EL (cell line): ENCODE results near the gene OTOP3.
"Not testable (repeated sequence)": the region's sequence is repeated elsewhere in the genome, so short reads cannot be mapped to it uniquely, and the experiment has no call there.

Source experiments
- DNase-seq: peaks from one replicate; pipeline ENCODE4 v3.0.0-alpha.2; 2016

The OTOP3 gene

DNA sequence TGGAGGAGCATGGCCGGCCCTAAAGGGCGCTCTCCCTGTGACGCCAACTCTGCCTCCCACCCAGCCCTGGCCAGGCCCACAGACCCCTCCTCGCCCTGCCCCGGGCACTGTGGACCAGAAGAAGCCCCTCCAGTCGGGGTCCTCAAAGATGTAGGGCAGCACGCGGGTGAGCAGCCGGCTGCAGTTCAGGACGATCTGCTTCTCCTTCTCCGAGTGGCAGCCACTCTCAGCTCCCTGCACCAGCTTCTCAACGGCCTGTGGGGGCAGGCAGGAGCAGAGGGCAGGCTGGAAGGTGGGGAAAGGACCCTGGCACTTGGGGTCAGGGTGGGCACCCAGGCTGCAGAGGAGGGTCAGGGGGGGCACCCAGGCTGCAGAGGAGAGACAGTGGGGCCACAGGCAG lies 28.0 kb downstream of the OTOP3 start:
- DNase-seq, result no peak

DNA sequence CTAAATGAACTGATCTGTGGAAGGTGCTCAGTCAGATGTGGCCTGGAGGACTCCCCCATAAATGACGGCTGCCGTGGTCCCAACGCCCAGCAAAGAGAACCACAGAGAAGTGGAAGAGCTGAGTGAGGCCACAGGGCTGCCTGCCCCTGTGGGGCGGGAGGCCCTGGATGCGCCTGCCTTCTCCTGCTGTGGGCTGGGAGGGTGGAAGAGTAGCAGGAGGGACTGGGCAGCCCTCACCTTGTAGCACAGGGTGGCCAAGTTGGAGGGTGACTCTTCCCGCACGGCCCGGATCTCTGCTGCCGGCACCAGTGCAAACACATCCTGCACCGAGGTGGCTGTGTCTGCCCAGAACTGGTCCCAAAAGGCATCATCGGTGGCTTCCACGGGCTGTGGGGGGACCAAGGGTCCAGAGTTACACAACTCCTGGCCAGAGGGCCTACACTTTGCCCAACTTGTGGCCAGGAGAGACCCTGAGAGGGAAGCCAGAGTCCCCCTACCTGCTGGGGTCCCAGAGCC lies 28.6 kb downstream of the OTOP3 start:
- DNase-seq, result no peak

DNA sequence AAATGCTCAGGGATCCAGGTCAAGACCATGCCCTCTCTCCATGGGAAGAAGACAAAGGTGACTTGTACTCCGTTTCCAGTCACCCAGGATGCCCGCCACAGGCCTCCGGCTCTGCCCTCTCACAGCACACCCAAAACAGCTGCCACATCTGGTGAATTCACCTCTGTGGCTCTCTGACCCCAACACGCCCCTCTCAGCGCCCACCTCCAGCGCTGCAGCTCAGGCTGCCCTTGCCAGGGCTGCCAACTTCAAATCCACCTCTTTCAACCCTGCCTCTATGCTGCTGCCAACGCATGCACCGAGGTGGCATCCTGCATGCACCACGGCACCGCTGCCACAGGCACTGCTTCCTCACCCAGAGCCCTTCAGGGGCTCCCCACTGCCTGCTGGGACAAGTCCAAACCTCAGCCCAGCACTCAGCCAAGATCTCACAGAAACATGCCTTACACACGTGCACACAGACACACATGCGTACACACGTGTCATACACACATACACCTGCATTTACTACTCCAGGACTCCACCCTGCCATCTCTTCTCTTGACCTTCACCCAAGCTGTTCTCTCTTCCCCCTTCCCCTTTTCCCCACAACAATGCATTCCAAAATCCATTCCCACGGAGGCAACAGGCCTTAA lies 29.4 kb downstream of the OTOP3 start:
- no peak for DNase-seq

DNA sequence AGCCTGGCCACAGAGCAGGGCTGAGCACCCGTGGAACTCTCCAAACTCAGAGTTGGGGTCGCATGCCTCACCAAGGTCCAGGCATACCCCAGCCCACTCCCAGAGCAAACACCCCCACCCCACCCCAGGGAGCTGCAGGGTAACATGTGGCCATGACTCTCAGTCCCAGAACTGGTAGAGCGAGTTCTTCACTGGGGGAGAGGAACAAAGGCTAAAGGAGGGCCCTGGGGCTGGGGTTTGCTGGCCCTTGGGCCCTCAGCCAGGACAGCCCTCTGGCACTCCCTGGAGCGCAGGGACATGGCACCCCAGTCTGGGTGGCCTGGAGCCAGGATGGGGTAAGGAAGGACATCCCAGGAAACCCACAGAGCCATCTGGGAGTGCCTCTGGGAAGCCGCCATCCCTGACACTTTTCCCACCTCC lies 32.7 kb downstream of the OTOP3 start:
- DNase-seq, result no peak

DNA sequence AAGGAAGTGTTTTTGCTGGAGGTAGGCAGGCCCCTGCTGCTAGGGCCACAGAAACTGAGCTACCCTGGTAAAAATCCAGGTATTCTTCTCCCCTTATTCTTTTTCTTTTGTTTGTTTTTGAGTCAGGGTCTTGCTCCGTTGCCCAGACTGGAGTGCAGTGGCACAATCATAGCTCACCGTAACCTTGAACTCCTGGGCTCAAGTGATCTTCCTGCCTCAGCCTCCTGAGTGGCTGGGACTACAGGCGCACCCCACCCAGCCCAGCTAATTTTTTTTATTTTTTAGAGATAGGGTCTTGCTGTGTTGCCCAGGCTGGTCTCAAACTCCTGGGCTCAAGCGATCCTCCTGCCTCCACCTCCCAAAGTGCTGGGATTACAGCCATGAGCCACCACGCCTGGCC lies 33.8 kb downstream of the OTOP3 start:
- DNase-seq, result not testable (repeated sequence)

DNA sequence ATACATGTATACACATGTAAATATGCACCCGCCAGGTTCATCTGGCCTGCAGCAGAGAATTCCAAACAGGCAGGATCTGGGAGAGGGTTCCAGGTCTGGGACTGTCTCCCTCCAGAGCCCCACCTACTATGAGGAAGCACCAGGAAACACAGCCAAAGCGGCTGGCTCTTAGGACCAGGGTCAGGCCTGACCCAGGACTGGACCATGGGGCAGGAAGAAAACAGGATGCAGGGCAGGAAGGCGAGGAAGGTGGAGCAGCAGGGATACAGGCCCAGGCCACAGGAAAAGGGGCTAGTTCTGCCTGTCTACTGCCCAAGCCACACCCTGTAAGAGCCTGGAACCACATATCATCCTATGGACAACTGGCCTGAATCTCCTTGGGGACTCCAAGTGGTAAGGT lies 34.7 kb downstream of the OTOP3 start:
- no peak for DNase-seq

DNA sequence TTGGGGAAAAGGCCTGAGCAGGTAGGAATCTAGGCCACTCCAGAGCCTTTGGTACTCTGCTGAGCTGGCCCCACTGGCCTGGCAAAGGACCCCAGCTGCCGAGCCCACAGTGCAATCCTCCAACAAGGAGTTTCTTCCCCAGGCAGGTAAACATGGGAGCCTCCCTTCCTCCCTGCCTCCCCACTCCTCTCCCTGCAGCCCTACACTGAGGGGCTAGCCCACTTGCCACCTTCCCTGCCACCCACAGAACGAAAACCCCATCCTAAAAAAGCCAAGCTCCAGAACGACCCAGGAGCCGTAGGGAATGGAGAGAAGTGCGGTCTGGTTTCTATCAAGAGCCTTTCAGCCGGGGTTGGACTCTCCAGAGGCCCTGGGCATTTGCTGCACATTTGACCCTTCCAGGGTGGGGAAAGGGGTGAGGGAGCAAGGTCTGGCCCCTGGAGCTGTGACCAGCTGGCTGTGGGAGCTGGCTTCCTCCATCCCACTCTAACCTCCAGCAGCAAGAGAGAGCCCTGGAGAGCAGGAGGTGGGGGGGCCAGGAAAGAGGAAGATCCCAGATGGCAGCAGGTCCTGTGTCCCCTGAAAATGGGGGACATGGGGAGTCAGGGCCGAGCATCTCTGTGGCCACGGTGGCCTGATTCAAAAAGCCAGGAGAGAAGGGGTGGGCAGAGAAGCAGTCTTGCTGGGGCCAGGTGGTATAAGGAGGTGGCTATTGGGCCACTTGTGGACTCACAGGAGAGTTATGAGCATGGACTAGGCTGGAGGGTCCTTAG lies 35.6 kb downstream of the OTOP3 start:
- no peak for DNase-seq

DNA sequence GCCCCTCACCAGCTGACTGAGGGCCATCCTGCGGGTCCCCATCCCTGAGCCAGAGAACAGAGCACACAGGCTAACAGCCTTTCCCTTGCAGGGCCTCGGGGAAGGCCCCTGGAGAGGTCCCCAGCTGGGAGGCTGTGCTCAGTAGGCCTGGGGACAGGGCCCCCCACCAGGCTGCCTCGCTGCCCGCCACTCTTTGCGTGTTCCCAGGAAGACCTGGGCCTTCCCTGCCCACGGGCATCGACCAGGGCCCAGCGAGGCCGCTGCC lies 36.1 kb downstream of the OTOP3 start:
- DNase-seq, result no peak

DNA sequence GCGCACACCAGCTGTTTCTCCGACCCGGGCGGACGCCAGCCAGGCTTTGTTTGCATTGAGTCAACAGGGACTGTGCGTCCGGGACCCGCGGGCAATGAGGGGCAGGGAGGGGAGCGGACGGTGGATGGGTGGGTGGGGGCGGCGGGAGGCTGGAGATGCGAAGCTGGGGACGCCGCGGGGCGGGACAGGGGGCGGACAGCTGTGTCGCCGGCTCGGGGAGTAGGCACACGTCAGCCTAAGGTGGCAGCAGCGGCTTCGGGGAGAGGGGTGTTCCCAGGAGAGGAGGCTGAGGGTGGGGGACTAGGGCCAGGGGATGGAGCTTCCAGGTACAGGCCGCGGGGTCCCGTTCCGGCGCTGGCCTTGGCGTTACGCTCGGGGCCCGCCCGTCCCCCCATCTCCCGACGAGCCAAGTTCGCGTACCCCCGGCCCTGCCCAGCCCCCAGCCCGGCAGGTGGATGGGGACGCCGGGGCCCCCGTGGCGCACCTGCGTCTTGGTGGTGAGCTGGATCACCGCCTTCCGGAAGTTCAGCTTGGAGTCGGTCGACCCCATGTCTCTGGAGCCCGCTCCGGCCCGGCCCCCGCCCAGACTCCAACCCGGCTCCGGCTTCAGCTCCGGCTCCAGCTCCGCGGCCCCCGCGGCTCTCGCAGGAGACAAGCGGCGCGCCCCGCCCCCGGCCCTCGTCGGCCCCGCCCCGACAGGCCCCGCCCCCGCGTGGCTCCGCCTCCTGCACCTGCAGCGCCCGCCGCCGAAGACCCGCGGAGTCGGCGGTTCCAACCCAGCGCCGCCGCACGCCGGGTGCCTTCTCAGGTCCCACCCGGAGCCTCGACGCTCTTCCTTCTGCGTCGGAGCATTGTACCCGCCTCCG lies 36.6 kb downstream of the OTOP3 start, which contains the start of gene HID1:
HID1 (minus strand) TSS at position 653 of the 866 bp plus-strand sequence; CDS start at position 550, 103 bp downstream.
- DNase-seq, result peak; percentile 48

DNA sequence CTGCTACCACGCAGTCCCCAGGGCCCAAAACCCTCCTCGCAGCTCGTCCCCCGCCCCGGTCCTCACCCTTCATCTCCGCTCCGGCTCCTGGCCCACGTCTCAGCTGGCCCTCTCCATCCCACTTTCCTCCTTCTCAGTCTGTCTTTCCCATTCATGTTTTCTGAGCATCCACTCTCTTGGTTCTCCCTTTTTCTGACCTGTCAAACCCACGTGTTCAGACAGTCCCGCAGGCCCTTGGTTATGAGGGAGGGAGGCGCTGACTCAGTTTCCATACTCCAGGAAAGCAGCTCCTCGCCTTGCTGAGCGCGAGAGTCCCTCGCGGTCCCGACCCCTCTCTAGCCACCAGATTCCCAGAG lies 37.3 kb downstream of the OTOP3 start:
- no peak for DNase-seq

DNA sequence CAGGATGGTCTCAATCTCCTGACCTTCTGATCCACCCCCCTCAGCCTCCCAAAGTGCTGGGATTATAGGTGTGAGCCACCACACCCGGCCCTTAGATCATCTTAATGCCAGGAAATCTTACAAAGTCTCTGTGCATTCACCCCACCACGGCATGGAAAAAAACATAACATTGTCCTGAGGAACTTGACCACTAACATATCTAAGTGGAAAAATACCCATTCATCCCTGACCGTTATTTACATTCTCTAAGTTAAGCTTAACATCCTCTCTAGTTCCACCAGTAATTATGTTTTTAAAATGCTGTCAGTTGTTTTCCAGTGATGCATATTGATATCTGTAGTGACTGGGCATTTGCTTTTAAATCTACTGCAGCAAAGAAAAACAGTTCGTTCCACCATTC lies 40.2 kb downstream of the OTOP3 start:
- DNase-seq, result no peak

DNA sequence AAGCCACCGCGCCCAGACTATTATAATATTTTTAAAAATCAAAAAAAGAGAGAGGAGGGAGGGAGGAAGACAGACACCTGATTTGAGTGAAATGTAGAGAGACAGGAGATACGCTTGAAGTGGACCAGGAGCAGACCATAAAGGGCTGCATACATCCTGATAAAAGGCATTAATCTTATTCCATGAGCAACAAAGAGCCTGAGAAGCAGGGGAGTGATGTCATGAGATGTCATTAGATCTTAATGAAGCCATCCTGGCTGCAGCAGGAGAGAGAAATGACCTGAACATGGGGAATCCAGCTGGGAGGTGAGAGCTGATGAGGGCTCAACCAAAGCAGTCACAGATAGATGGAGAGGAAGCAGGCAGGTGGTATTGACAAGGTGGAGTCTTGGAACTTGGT lies 42.1 kb downstream of the OTOP3 start:
- DNase-seq, result no peak

DNA sequence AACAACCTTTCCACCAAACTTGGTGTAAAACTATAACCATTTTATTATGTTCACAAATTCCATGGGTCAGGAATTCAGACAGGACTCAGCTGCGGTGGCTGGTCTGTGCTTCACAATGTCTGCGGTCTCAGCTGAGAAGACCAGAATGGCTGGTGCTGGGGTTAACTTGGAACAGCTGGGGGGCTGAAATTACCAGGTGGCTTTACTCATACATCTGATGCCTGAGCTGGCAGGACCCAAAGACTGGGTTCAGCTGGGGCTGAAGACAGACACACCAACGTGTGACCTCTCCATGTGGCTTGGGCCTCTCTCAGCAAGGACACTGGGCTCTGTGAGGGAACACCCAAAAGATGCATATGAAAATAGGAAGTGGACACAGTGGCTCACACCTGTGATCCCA lies 42.5 kb downstream of the OTOP3 start:
- no peak for DNase-seq

DNA sequence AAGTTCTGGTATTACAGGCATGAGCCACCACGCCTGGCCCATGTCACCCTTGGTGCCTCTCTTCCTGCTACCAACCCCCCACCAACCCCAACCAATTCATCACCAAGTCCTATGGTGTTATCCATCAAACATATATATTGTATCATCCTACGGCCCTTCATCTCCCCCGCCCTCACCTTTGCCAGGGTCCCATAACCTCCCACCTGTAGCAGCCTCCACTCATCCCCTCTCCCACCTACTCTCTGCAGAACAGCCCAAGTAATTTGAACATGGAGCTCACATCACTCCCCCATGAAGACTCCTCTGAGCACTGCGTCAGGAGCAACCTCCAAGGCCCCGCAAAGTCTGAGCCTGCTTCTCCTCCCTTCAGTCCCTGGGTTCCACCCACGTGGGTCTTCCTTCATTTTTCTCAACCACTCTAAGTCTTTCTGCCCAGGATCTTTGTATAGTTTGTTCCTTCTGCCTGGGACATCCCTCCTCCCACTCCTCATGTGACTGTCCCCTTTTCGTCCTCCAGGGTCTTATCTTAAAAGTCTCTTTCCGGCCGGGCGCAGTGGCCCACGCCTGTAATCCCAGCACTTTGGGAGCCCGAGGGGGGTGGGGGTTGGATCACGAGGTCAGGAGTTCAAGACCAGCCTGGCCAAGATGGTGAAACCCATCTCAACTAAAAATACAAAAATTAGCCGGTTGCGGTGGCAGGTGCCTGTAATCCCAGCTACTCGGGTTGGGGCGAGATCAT lies 43.9 kb downstream of the OTOP3 start:
- DNase-seq, result no peak

DNA sequence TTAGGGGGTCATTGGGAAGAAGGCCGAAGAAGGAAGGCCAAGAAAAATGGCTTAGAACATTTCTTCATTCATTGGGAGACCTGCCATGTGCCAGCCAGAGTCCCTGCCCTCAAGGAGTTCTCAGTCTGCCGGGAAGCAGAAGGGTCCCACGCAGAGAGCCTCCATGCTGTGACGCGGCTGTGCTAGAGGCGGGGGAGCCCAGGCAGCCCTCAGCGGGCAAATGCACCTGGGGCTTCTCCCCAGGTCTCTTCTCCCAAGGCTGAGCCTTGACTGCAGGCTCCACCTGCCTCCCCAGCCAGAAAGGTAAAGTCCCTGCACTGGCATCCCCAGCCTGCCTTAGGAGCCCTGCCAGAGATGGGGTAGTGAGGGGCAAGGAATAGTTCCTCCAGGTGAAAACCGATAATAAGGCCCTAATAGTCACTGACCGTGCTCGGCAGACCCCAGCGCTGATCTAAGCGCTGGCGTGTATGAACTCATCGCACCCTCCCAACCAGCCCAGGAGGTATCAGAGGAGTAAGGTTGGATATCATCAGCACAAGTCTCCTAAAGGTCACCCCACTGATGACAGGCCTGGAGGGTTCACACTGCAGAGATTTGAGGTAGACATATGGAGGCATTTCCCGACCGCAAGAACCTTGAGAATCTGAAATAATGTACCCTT lies 45.8 kb downstream of the OTOP3 start:
- no peak for DNase-seq

DNA sequence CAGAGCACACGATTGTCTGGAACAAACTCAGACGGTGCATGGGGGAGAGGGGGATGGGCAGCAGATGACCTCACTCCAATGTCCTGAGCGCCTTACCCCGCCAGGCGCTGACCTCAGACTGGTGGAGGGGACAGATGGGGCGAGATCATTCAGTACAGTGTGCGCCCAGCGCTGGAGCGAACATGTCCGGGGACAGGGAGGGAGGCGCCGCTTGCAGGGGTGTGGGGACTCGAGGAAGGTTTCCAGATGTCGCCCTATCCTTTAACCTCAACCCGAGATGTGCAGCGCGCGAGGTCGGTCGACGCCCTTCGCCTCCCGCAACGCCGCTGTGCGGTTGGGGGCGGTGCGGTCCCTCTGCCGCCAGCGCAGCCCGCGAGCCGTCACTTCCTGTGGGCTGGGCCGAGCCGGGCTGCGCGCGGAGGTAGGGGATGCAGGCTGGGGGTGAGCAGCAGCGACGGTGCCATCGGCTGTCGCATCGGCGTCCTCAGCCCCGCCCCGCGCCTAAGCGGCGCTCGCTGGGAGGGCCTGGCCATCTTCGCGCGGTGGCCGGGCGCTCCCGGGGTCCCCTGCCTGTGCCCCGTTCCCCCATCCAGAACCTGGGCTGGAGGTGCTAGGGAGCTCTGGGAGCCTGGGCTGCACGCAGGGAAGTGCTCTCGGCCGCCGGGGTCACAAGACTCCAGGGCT lies 46.4 kb downstream of the OTOP3 start:
- DNase-seq, result peak; percentile 69

DNA sequence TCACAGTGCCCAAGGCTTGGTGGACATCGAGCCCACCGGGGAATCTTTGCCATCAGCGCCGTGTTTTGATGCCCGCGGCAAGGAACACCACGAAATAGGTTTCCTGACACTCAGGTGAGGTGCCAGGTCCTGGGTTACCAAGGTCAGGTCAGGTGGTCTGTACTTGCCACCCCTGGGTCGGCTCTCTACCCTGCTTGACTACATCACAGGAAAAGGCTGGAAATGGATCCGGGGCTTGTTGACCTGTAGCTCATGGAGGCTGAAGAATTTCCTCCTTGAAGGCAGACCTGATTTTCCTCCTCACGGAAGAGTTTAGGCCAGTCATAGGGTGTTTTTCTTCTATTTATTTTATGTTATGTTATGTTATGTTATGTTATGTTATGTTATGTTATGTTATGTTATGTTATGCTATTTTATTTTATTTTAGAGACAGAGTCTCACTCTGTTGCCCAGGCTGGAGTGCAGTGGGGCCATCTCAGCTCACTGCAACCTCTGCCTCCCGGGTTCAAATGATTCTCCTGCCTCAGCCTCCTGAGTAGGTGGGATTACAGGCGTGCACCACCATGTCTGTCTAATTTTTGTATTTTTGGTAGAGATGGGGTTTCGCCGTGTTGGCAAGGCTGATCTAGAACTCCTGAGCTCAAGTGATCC lies 47.1 kb downstream of the OTOP3 start:
- not testable (repeated sequence) for DNase-seq

DNA sequence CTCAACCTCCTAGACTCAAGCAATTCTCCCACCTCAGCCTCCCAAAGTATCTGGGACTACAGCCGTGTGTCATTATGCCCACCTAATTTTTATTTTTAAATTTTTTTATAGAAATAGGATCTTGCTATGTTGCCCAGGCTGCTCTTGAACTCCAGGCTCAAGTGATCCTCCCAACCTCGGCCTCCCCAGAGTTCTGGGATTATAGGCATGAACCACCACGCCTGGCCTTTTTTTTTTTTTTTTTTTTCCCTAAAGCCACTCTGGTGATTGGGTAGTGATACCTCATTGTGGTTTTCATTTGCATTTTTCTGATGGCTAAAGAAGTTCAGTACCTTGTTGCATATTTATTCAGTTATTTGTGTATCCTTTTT lies 50.5 kb downstream of the OTOP3 start:
- DNase-seq, result no peak

DNA sequence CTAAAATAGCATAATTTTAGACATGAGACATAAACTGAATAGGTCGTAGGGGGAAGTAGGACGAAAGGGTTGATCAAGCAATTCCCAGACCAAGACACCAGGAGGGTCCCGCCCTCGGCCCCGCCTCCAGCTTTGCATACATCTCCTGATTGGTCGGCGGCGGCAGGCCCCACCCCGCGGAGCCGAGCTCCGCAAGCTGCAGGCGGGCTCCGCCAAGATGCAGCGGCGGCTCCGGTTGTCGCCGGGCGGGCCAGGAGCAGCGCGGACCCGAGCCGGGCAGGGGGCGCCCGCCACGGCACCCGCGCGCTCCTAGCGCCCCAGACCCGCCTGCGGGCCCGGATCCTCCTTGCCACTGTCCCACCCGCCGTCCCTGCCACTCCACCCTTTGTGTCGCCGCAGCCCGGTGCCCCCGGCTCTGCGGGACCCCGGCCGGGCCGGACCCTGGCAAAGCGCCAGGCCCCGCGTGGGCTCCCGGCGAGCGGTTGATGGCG lies 51.8 kb downstream of the OTOP3 start, which contains the start of gene CDR2L:
CDR2L (plus strand) TSS at position 215 of the 491 bp plus-strand sequence. CDS start 412 bp downstream, outside the sequence.
- peak; percentile 92 for DNase-seq

DNA sequence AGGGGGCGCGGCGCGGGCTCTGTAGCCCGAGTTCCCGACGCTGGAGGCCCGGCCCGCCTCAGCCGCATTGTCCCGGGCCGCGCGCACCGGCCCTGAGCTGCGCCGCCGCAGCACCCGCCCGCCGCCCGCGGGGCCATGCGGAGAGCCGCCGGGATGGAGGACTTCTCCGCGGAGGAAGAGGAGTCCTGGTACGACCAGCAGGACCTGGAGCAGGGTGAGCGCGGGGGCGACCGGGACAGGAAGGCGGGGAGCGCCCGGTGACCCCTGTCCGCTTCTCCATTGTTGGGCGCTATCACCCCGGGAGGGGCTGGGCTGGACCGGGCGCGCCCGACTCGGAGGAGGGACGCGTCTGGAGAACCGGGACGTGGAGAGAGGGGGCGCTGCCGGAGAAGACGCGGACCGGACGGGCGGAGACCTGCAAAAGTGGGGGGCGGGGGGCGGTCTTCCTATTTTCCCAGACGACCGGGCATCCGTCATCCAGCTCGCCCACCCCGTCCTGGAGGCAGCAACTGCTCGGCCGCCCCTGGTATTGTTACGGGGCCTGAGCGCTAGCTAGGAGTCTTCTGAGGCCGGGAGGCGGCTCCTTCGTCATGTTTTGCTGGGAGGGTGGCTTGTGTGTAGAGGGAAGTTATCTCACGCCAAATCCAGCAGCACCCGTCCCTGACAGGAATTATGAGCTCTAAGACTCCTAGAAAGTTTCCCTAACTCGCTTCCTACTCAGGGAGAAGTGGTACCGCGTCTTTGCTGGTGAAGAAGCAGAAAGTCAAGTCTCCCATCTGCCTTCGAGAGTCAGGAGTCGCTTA lies 52.4 kb downstream of the OTOP3 start:
- peak; percentile 76 for DNase-seq
